ENCODE data around the gene HDHD2.
"Not testable (repeated sequence)": the region's sequence is repeated elsewhere in the genome, so short reads cannot be mapped to it uniquely, and the experiment has no call there.

The HDHD2 gene, protein sequence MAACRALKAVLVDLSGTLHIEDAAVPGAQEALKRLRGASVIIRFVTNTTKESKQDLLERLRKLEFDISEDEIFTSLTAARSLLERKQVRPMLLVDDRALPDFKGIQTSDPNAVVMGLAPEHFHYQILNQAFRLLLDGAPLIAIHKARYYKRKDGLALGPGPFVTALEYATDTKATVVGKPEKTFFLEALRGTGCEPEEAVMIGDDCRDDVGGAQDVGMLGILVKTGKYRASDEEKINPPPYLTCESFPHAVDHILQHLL

DNA sequence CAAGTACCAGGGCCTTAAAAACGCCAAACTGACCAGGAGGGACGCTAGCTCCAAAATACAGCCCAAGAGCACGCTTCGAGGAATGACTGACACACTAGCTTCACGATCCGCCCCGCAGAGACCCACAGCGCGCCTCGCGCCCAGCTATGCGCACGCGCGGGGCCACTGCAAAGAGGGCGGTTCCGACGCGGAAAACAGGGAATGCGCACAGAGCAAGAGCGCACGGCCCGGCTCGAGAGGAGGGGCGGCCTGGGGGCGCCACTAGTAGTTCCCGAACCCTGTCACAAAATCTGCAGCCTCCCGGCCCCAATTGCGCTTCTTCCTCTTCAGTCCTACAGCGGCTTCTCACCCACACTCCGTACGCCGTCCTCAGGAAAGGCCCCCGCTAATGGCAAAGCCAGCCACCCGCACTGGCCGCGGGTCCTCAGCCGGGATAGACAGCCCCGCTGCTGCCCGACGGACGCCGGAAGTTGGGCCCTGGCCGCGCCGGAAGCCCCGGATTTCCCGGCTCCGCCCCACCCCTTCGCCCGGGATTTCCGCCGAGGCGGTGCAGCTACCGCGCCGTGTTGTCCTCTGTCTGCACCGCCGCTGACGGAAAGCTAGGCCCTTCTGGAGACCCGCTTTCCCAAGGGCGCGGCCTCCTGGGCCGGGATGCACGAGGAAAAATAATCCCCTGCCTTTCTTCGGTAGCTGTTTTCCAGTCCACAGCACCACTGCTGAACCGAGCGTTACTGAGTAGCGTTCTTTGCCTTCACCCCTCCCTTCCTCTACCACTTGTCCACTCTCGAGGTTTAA is at the start of gene HDHD2:
Gene HDHD2, minus strand, starts transcription at position 472 of the 795 bp plus-strand sequence. CDS start 14,061 bp downstream, outside the sequence.
- peak; percentile 91 for DNase-seq (ENCODE audit: low spot score)

DNA sequence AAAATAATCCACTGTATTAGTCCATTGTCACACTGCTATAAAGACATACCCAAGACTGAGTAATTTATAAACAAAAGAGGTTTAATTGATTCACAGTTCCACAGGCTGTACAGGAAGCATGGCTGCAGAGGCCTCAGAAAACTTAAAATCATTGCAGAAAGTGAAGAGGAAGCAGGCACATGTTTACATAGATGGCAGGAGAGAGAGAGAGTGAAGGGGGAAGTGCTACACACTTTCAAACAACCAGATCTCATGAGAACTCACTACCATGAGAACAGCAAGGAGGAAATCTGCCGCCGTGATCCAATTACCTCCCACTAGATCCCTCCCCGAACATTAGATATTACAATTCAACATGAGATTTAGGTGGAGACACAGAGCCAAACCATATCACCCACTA is 45.7 kb upstream of the HDHD2 start:
- DNase-seq (ENCODE audit: low spot score): not testable (repeated sequence)

DNA sequence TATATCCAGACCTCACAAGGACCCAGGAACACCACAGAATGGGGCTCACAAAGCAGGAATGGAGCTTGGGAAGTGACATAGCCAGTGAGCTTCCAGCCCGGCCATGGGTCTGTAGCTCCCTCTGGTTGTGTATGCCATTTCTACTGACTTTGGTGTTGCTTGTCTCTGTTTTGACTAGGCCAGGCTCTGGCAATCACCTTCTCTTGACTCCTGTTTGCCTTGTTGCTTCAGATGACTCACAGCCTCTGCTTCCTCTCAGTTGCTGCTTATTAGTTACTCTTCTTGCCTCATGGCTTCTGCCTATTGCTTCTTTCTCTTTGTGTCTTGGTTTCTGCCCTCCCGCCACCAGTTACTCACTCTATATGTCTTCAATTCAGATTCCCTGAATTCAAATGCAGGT is 41.7 kb upstream of the HDHD2 start:
- DNase-seq (ENCODE audit: low spot score): no peak

DNA sequence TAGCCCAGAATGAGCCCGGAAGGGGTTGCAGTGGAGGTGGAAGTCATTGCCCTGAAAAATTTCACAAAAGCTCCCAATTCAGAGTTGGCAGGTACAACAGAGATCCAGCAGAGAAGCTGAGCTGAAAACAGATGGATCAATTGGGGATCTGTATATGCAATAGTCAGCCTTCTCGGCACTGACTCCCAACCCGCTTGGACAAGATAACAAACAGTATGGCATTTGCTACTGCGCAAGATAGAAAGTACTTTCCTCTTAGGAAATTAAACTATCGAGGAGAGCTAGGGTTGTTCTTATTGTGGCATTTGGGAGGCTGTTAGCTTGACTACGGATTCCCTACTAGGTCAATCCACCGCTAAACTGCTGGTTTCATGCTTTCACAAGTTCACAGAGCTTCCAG is 37.4 kb upstream of the HDHD2 start:
- DNase-seq (ENCODE audit: low spot score): no peak

DNA sequence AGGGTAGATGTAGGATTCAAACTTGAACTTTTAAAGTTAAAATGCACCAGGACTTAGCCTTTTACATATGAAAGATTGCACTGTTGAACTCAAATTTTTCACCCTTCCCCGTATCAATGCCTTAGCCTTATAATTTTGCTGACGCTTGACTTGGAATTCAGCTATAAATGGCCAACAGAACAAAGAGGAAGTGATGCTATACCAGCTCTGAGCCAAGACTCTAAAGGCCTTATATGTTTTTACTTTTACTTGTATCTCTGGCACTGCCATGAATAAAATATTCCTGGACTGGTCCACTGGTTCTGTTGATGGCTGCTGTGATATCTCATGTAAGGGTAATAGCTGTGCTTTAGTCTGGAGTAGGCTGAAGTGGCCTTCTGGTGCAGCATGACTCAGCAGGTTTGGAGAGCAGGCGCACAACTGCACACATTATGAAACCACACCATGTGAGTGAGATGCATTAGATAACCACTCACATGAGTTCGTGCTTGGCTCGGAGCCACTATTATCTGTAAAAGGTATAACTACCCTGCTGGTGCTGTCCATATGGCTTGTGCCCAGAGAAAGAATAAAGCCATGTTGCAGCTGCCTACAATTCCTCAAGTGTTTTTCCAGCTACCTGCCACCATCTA is 34.2 kb upstream of the HDHD2 start:
- no peak for DNase-seq (ENCODE audit: low spot score)

DNA sequence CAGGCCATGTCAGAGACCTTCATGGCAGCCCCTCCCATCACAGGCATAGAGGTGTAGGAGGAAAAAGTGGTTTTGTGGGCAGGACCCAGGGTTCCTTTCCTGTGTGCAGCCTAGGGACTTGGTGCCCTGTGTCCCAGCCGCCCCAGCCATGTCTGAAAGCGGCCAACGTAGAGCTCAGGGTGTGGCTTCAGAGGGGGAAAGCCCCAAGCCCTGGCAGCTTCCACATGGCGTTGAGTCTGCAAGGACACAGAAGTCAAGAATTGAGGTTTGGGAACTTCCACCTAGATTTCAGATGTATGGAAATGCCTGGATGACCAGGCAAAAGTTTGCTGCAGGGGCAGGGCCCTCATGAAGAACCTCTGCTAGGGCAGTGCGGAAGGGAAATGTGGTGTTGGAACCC is 31.9 kb upstream of the HDHD2 start:
- not testable (repeated sequence) for DNase-seq (ENCODE audit: low spot score)

DNA sequence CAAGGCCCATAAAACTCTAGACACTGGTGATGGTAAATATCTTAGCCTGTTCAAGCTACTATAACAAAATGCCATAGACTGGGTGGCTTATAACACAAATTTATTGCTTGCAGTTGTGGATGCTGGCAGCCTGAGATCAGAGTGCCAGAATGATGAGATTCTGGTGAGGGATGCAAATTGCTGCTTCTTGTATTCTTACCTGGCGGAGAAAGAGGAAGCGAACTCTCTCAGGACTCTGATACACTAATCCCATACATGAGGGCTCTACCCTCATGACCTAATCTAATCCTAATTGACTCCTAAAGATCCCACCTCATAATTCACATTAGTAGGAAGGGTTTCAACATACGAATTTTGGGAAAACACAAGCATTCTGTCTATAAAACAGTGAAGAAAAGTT is 30.5 kb upstream of the HDHD2 start:
- DNase-seq (ENCODE audit: low spot score): no peak

DNA sequence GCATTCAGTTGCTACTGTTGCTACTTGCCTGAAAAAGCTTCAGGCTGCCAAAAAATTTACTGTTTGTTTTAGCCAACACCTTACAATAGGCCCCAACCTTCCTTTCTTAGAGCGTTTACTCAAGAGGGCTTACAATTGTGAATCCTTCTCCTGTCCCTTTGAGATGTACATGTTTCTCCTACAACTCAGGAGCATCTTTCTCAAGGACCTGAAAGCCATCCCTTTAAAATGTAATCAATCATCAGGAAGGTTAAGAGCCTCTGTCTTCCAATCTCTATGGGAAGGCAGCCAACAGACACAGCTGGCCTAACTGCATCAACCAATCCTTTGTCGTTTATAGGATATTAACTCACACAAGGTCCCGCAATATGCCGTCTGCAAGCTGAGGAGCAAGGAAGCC is 29.2 kb upstream of the HDHD2 start:
- no peak for DNase-seq (ENCODE audit: low spot score)

DNA sequence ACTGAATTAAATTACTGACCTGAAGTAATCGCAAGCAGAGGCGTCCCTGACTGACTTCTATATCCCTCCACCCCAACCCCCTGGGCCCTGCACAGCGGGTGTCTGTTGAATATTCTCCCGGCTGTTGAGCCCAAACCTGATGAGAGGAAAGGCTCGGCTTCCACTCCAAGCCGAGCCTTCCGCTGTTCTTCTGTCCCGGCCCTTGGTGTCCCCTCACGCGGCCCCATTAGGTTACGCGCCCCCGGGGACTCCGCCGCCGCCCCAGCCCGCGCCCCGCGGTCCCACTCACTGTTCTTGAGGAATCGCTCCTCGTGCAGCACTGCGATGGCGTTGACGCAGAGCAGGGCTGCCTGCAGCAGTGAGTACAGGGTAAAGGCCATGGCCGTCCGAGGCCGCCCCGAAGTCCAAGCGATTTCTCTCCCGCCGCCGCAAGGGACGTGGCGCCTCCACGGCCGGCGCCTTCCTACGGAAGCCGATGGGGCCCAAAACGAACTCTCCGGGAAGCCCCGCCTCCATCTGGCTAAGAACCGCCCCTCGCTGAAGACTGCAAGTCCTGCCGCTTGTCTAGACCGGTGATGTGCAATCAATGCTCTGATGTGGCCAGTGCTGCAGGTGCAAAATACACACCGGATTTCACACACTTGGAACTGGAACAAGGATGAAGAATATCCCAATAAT is 25.7 kb upstream of the HDHD2 start, which contains the start of gene IER3IP1:
Gene IER3IP1, minus strand, starts transcription at position 467 of the 678 bp plus-strand sequence. Its CDS starts 87 bp downstream, at position 380.
- DNase-seq (ENCODE audit: low spot score): peak; percentile 94

DNA sequence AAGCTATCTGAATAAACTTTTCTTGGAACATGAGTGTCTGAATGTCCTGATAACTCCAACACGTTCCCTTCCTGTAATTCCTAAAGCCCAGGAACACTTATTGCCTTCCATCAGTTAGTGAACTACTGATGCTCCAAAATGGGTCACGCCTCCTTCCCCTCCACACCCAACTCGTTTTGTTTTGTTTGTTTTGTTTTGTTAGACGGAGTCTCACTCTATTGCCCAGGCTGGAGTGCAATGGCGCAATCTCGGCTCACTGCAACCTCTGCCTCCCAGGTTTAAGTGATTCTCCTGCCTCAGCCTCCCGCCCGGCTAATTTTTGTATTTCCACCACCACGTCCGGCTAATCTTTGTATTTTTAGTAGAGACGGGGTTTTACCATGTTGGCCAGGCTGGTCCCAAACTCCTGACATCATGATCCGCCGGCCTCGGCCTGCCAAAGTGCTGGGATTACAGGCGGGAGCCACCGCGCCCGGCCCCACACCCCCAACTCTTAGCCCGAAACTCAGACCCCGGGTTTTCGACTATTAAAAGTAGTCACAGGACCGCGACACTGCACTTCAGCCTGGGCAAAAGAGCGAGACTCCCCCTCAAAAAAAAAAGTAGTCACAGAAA is 25.1 kb upstream of the HDHD2 start:
- DNase-seq (ENCODE audit: low spot score): no peak

DNA sequence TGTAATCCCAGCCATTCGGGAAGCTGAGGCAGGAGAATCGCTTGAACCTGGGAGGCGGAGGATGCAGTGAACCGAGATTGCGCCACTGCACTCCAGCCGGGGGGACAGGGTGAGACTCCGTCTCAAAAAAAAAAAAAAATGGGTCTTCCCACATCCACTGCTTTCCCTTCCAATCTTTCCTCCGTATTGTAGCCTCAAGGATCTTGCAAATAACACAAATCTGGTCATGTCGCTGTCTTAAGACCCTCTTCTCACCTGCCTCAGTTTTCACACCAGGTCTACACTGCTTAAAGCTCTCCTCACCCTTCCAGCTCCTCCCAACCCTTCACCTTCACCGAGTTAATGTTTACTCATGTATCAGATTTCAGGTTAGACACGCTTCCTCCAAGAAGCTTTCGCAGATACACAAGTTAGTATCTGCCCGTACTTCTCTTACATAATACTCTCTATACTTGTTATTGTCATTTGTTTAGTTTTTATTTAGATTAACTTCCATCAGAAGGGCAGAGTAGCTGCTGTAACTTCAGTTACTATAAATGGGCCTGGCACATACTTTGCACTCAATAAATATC is 24.3 kb upstream of the HDHD2 start:
- peak; percentile 11 for DNase-seq (ENCODE audit: low spot score)

DNA sequence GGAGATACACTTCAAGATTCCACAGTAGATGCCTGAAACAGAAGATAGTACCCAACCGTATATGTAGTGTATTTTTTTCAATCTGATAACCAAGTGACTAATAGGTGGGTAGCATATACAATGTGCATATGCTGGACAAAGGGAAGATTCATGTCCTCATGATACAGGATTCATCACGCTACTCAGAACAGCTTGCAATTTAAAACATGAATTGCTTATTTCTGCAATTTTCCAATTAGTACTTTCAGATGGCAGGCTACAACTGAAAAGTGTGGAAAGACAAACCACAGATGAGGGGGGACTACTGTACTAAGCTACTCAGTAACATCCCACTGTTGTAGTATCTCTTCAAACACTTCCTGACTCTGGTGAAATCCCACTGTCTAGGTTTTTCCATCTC is 22.2 kb upstream of the HDHD2 start:
- DNase-seq (ENCODE audit: low spot score): no peak

DNA sequence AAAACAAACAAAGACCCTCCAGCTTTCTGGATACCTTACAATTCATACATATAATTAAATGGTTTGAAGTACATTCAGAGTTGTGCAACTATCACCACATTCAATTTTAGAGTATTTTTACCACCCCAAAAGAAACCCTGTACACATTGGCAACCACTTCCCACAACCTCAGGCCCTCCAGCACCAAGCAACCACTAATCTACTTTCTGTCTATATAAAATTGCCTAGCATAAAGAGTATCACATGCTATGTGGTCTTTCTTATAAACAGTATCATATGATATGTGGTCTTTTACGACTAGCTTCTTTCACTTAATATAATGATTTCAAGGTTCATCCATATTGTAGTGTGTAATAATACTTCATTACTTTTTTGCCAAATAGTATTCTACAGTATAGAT is 18.6 kb upstream of the HDHD2 start:
- DNase-seq (ENCODE audit: low spot score): no peak

DNA sequence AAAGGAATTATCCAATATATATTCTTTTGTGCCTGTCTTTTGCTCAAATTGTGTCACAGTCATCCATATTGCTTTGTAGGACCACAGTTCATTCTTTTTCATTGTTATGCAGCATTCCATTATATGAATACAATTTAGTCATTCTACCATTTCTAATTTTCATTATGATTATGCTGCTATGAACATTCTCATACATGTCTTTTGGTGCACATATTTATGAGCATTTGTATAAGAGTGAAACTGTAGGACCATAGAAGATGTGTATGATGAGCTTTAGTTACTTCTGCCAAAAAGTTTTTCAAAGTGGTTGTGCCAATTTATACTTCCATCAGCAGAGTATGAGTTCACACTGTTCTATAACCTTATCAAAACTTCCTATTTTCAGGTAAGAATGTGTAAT is 18.2 kb upstream of the HDHD2 start:
- DNase-seq (ENCODE audit: low spot score): no peak

DNA sequence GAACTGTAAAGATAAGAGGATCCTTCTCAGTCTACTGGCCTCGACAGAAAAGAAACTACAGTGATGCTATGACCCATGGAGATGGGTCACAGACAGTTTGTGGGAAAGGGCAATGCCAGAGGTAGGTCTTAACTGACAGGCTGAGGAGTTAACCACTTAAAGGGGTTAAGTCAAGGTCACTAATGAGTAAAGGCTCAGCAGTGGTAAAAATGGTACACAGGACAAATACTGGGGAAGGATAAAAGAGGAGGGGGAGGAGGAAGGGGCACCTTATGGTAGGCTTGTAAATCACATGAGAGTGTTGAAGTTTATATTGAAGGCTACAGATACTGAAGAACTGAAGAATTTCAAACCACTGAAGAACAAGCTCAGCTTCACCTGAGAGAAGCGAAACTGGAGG is 16.0 kb upstream of the HDHD2 start:
- no peak for DNase-seq (ENCODE audit: low spot score)

DNA sequence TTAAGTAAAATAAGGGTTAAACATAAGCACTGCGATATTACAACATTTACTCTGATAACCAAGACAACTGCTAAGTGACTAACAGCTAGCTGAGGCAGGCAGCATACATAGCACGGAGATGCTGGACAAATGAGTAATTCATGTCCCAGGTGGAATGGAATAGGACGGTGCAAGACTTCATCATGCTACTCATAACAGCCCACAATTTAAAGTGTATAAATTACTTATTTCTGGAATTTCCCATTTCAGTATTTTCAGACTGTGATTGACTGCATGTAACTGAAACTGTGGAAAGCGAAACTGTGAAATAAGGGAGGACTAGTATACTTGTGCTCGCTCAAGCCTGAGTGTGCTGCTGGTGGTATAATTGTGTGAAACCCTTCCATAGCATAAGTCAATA is 12.9 kb upstream of the HDHD2 start:
- DNase-seq (ENCODE audit: low spot score): no peak

DNA sequence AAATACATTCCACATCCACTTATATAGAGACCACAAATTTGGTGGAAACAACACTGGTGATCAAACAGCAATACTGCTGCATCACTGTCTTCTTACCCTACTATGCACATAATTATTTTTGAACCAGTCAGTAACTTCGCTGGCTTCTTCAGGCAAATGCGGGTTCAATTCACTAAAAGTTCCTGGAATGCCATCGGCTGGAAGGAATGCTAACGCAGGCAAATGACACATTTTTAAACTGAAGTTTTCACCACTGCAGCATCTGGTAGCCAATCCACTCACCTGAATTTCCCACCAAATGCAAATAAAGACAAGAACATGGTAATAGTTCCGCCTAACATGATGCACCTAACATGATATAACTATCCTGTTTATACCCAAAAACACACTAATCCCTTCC is 10.0 kb upstream of the HDHD2 start:
- DNase-seq (ENCODE audit: low spot score): no peak

DNA sequence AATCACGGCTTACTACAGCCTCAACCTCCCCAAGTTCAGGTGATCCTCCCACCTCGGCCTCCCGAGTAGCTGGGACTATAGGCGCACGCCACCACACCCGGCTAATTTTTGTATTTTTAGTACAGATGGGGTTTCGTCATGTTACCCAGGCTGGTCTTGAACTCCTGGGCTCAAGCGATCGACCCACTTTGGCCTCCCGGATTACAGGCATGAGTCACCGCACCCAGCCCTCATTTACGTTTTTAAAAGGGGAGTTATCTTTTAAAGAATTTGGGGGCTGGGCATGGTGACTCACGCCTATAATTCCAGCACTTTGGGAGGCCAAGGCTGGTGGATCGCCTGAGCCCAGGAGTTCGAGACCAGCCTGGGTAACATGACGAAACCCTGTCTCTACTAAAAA is 8.1 kb upstream of the HDHD2 start:
- DNase-seq (ENCODE audit: low spot score): not testable (repeated sequence)

DNA sequence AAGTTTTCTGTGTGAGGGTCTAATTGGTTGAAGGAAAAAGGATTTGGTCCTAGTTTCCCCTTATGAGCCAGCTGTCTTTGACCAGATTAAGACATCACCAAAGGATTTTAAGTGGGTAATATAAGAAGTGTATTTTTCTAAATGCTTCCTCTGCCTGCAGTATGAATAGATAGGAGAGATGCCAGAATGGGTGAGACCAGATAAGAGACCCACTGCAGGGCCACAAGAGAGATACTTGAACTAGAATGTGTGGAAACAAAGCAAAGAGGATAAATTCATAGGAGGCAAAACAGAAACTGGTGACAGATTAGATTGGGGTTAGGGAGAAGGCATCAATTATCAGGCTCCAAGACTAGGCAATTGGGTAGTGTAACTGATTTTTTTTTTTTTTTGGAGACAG is 1.1 kb upstream of the HDHD2 start:
- no peak for DNase-seq (ENCODE audit: low spot score)

DNA sequence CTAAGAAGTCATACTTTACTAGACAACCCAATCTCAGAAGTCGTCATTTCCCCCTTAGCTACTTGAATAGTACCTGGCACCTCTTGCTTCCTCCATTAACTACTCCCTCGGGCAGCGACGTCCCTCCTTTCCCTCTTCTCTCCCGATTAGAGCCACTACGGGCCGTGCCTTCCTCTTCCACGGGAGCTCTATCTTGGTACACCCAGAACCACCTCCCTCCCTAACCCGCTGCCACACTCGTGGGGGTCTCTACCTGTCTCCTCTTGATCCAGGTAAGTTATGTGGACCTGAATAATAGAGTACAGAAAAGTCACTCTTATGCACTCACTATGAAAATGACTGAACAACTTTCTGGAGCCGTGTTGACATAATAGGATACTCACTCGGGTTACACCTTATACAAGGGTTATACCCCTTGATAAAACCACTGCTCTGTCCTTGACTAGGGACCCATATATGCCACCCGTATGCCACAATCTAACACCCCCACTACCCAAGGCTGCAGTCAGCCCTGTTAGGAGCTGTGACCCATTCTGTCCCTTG is 595 bp upstream of the HDHD2 start:
- peak; percentile 15 for DNase-seq (ENCODE audit: low spot score)

DNA sequence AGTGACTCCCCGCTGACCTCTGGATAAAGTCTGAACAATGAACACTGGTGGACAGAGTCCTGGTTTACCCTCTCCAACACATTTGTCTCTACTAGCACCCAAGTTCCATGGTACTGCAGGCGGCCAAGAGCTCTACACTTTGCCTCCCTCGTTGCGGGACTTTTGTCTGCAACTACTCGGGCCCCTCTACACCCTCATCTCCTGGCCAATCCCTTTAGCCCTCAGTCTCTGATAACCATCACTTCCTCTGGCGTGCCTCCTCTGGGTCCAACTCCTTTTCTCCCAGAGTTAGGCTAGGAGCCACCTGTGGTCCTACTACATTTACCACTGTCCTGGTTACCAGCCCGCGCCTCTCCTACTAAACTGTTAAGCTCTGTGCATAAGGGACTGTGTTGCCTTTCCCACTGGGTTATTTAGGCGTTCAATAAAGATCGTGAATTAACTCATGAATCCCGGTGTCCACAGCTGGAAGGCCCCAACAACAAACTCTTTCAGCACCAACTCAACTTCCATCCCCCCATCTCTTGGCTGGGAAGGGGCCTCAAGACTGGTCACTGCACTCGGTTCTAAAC is 757 bp downstream of the HDHD2 start:
- peak; percentile 23 for DNase-seq (ENCODE audit: low spot score)
